OCI-LY3 (cell line): ENCODE results near the gene RAB11B.

Source experiments
- CTCF ChIP-seq: fragments of 200-600, 300-600 bp; sonication (generic); IDR thresholded peaks from 2 replicates; pipeline ENCODE4 v1.5.1; 2014; ENCODE audit warnings: antibody characterized with exemption, low read length, low read depth
- EZH2phosphoT487 ChIP-seq: fragments of 200-600 bp; shearing (Covaris generic); IDR thresholded peaks from 2 replicates; pipeline ENCODE4 v1.6.1; 2018; ENCODE audit warnings: antibody characterized with exemption, mixed run types, low read depth

- TF ChIP-seq CTCF (no peak), EZH2phosphoT487 (no peak)
Measured at GRCh38 chr19:8391198-8392016, 1.2 kb downstream of the RAB11B start.
